ENCODE data around the gene CCDC88C.

DNA sequence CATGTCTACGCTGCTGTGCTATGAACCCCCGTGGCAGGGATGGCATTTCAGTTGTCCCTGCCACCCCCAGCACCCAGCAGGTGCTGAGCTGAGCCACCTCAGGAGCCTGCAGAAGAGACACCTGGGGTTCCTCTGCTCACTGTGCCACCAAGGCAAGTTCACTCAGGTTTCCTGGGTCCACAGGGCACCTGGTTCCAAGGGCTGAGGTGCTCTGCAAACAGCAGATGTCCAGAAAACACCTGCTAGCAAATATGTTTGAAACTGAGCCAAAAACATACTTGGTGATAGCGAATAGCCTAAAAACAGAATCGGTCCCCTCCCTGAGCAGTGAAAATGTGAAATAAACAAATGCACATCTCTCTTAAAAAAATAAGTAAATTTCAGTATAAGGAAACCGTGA, 137.5 kb downstream of the CCDC88C start:
- TF ChIP-seq CTCF (IDR thresholded peaks at IDR 0.05) (no peak), POLR2AphosphoS5 (IDR thresholded peaks at IDR 0.05) (no peak)

Data from prostate gland (tissue), 2 donors.